HUES64 (cell line): ENCODE measurements around the gene SLC40A1.

Experiments used
- H3K27ac ChIP-seq: 2 replicates; pipeline ENCODE4 v1.7.0; 2013; ENCODE audit warnings: low read depth, low read length, inconsistent platforms
- H3K27me3 ChIP-seq: 2 replicates; pipeline ENCODE4 v1.6.1; 2013; ENCODE audit warnings: mild to moderate bottlenecking, low read length; ENCODE audit not compliant: insufficient read depth
- H3K36me3 ChIP-seq: 2 replicates; pipeline ENCODE4 v1.6.1; 2013; ENCODE audit warnings: mild to moderate bottlenecking, low read length; ENCODE audit not compliant: insufficient read depth
- H3K4me1 ChIP-seq: 2 replicates; pipeline ENCODE4 v1.6.1; 2013; ENCODE audit warnings: mild to moderate bottlenecking, low read length, moderate library complexity; ENCODE audit not compliant: insufficient read depth
- H3K4me3 ChIP-seq: 2 replicates; pipeline ENCODE4 v1.5.1; 2013; ENCODE audit warnings: mild to moderate bottlenecking, low read length, moderate library complexity
- H3K9ac ChIP-seq: 2 replicates; pipeline ENCODE4 v1.6.1; 2013; ENCODE audit warnings: mild to moderate bottlenecking, low read depth, low read length
- H3K9me3 ChIP-seq: 2 replicates; pipeline ENCODE4 v1.6.1; 2013; ENCODE audit warnings: low read depth, low read length; ENCODE audit not compliant: insufficient read depth
- WGBS: fragments of 150-250, 120-280 bp; methylation state at CpG from one replicate; pipeline ENCODE4 v1.1.7; 2013; ENCODE audit warnings: missing lambda C conversion rate; 5-methylcytosine and 5-hydroxymethylcytosine counted together

SLC40A1 gene

DNA sequence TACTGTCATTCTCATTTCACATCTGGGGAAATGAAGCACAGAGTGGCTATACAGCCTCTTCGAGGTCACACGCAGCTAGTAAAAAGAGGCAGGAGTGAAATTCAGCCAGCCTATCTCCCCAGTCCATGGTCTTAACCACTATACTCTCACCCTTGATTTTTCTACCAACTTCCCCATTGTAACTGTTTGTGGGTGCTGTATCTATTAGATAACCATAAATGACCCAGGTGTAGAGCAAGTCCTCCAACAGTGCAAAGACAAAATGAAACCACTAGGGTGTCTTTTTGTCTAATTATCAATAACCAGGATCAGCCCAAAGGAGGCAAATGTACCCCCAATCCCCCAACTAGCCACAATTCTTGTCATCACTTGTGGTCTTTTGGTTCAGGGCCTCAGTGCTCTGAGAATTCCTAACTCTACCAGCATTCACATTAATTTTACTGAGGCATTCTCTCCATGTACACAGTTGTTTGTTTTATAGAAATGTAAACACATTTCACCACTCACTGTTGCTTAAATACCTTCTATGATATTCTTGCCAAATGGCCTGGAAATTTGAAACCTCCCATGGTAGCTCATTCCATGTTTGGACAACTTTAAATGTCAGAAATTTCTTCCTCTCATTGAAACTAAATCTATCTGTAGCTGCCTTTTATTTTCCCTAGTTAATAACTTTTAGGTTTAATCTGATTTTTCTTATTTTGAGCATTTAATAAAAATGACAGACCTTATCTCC lies 58.7 kb downstream of the SLC40A1 start:
- no peaks in the 10 kb centered on the region for H3K27me3 ChIP-seq
- H3K4me3 ChIP-seq = no peak overlapping the region
- WGBS = 88% methylated on average over 2 of the region's 2 CpGs
- H3K9ac ChIP-seq = no peak overlapping the region
- no peaks in the 10 kb centered on the region for H3K36me3 ChIP-seq
- H3K9me3 ChIP-seq = no peaks in the 10 kb centered on the region
- H3K27ac ChIP-seq = no peak overlapping the region
- H3K4me1 ChIP-seq = no peaks in the 10 kb centered on the region

- Histone ChIP-seq H3K9me3 (no peaks in the 10 kb centered on the region), H3K27me3 (no peaks in the 10 kb centered on the region), H3K27ac (no peak overlapping the region), H3K36me3 (no peaks in the 10 kb centered on the region), H3K4me1 (no peaks in the 10 kb centered on the region), H3K4me3 (no peak overlapping the region), H3K9ac (no peak overlapping the region)
- WGBS = 74% methylated on average over 6 of the region's 6 CpGs
These were observed 60.8 kb downstream of the SLC40A1 start for GRCh38 chr2:189519631-189520387.

DNA sequence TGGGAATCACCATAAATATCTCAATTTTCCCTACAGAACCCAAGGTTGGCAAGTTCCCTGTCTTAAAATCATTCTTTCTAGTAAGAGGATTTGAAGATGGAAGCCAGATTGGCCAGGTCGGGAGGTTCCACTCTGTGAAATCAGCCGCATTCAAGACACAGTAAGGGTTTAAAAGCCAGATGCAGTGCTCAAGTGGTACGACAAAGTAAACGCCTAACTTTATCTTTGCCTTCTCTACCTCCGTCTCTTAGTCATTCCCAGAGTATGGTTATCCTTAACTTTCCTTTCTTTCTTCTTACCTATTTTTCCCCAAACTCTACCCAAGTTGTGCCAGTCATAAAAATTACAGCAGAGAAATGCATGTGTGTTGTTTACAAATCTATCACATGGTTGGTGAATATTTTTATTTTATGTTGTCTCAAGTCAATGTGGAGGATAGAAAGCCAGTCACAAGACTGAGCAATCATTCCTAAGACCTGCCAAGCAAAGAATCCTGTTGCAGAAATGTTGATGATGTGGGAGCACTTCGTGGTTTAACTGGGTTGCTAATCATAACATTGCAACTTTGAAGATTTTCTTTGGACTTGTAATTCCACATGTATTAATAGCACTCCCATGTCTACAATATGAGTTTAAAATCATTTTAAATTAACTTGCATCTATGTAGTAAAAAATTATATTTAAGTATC lies 62.6 kb downstream of the SLC40A1 start:
- Histone ChIP-seq H3K4me1 (no peaks in the 10 kb centered on the region), H3K4me3 (no peak overlapping the region), H3K9ac (no peak overlapping the region), H3K27ac (no peak overlapping the region), H3K36me3 (no peaks in the 10 kb centered on the region), H3K9me3 (no peaks in the 10 kb centered on the region), H3K27me3 (no peaks in the 10 kb centered on the region)
- WGBS = 93% methylated on average over 5 of the region's 6 CpGs

- 93% methylated on average over 3 of the region's 3 CpGs for WGBS
- Histone ChIP-seq H3K4me1 (no peaks in the 10 kb centered on the region), H3K27ac (no peak overlapping the region), H3K27me3 (no peaks in the 10 kb centered on the region), H3K36me3 (no peaks in the 10 kb centered on the region), H3K9me3 (no peaks in the 10 kb centered on the region), H3K4me3 (no peak overlapping the region), H3K9ac (no peak overlapping the region)
These were observed 64.0 kb downstream of the SLC40A1 start for GRCh38 chr2:189516546-189516945.

DNA sequence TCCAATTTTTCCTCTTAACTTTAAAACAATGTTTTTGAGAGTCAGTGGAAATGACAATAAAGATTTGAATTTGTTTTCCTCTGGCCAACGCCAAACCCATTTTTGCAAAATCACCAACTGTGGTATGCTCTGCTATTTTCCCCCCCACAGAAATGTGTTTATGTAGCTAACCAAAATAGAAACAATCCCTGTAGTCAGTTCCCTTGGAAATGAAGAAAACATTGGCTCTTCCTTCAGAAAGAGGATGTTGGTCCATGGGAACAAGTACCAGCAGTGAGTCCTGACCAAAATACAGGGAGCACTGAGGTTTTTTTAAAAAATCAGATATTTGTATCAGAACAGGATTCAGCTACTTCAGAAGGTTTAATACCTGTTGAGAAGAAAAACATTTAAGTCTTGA lies 65.3 kb downstream of the SLC40A1 start:
- WGBS = no CpG with 5 or more reads among the region's 1 CpG
- Histone ChIP-seq H3K4me3 (no peak overlapping the region), H3K36me3 (no peaks in the 10 kb centered on the region), H3K4me1 (no peaks in the 10 kb centered on the region), H3K9ac (no peak overlapping the region), H3K27me3 (no peaks in the 10 kb centered on the region), H3K27ac (no peak overlapping the region), H3K9me3 (no peaks in the 10 kb centered on the region)

DNA sequence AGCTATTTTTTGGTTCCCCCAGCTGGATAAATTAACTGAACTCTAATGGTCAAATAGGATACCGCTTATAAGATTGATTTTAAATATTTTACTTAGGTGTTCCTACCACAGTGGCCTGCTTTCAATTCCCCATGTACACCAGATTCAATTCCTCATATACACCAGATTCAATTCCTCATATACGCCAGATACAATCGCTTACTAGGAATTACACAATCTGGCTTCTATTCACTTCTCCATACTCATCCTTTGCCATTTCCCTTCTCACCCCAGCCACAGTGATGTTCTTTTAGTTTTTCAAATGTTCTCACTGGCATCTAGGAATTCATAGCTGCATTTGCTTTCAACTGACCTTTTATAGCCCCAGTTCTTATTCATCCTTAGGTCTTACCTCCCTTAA lies 66.5 kb downstream of the SLC40A1 start:
- H3K4me1 ChIP-seq = no peaks in the 10 kb centered on the region
- no peaks in the 10 kb centered on the region for H3K9me3 ChIP-seq
- H3K4me3 ChIP-seq = no peak overlapping the region
- H3K9ac ChIP-seq = no peak overlapping the region
- no peak overlapping the region for H3K27ac ChIP-seq
- 97% methylated on average over 2 of the region's 3 CpGs for WGBS
- H3K27me3 ChIP-seq = no peaks in the 10 kb centered on the region
- H3K36me3 ChIP-seq = no peaks in the 10 kb centered on the region

GRCh38 chr2:189512879-189513278 lies 67.7 kb downstream of the SLC40A1 start:
- no peak overlapping the region for H3K27ac ChIP-seq
- H3K4me1 ChIP-seq = no peaks in the 10 kb centered on the region
- no peaks in the 10 kb centered on the region for H3K36me3 ChIP-seq
- no peaks in the 10 kb centered on the region for H3K27me3 ChIP-seq
- no peak overlapping the region for H3K9ac ChIP-seq
- H3K9me3 ChIP-seq = no peaks in the 10 kb centered on the region
- 95% methylated on average over 3 of the region's 3 CpGs for WGBS
- H3K4me3 ChIP-seq = no peak overlapping the region

DNA sequence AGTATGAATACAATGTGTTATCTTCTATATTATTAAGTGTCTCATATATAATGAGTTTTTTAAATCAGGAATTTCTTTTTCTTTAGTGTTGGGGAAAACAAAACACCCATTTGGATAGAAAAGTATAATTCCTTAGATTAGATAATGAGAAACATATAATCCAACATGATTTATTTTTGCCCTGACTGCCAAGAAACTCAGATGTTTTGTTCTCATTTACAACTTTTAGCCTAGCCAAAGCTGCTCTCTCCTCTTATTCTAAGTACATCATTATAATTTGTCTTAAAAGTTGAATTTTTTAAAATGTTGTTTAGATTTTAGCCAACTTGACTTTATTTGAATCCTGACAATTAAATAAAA lies 68.6 kb downstream of the SLC40A1 start:
- H3K9ac ChIP-seq = no peak overlapping the region
- H3K27ac ChIP-seq = no peak overlapping the region
- H3K4me3 ChIP-seq = no peak overlapping the region
- H3K27me3 ChIP-seq = no peaks in the 10 kb centered on the region
- no peaks in the 10 kb centered on the region for H3K4me1 ChIP-seq
- no peaks in the 10 kb centered on the region for H3K9me3 ChIP-seq
- no peaks in the 10 kb centered on the region for H3K36me3 ChIP-seq

- Histone ChIP-seq H3K9me3 (no peaks in the 10 kb centered on the region), H3K9ac (no peak overlapping the region), H3K4me1 (no peaks in the 10 kb centered on the region), H3K27me3 (no peaks in the 10 kb centered on the region), H3K4me3 (no peak overlapping the region), H3K36me3 (no peaks in the 10 kb centered on the region), H3K27ac (no peak overlapping the region)
- WGBS = 96% methylated on average over 2 of the region's 2 CpGs
These were observed 69.2 kb downstream of the SLC40A1 start for GRCh38 chr2:189511210-189511959.
